Lung microvascular endothelial cell (primary cell): ENCODE results near the gene ASB16. TPM values are rescaled to one million over a fixed set of nuclear protein-coding genes. Genes with fewer than 3 reads are reported as not detected.

Experiments
- DNase-seq, 2 donors: peaks; one replicate each; pipeline versions ENCODE4 v3.0.0 to v3.0.0-alpha.2; 2010; ENCODE audit warnings: low read depth in 2 of 2
- total RNA-seq: library from RNA; depleted of rRNA; stranded (reverse); fragments of >200 nt; gene quantifications from 2 replicates; pipeline ENCODE4 v1.2.1, GENCODE V29; 2014

The ASB16 gene
- total RNA-seq, 1 donor from 2014 or later: not detected

- peak; percentile 38 to 64 for DNase-seq
These were observed 16.8 kb downstream of the ASB16 start for GRCh38 chr17:44187131-44187899.

- DNase-seq: no peak
These were observed 18.3 kb downstream of the ASB16 start for GRCh38 chr17:44188576-44189403.

- no peak for DNase-seq
These were observed 20.0 kb downstream of the ASB16 start for GRCh38 chr17:44190481-44190880.

- no peak for DNase-seq
These were observed 20.9 kb downstream of the ASB16 start for GRCh38 chr17:44191369-44191768.

GRCh38 chr17:44191941-44192496 is 21.5 kb downstream of the ASB16 start:
- DNase-seq: no peak

- DNase-seq: no peak
These were observed 22.2 kb downstream of the ASB16 start for GRCh38 chr17:44192750-44193149.

- no peak for DNase-seq
These were observed 23.0 kb downstream of the ASB16 start for GRCh38 chr17:44193326-44194084.

GRCh38 chr17:44197107-44197506 is 26.6 kb downstream of the ASB16 start:
- no peak for DNase-seq

GRCh38 chr17:44197980-44198720 is 27.6 kb downstream of the ASB16 start:
- peak; percentile 41 to 49 for DNase-seq

- peak; percentile 66 to 76 for DNase-seq
These were observed 28.4 kb downstream of the ASB16 start for GRCh38 chr17:44198721-44199552.

GRCh38 chr17:44199553-44200477 is 29.3 kb downstream of the ASB16 start, which contains the start of gene ATXN7L3:
Gene ATXN7L3 (minus strand): TSS chr17:44199884. CDS start chr17:44198070, 1,814 bp downstream.
- DNase-seq: peak; percentile 99

GRCh38 chr17:44200478-44201155 is 30.1 kb downstream of the ASB16 start:
- peak in 1 of 2 donors; percentile 28 for DNase-seq

- DNase-seq: no peak
These were observed 32.3 kb downstream of the ASB16 start for GRCh38 chr17:44202756-44203155.

- DNase-seq: peak; percentile 56 to 69
These were observed 33.4 kb downstream of the ASB16 start for GRCh38 chr17:44203731-44204440.

GRCh38 chr17:44204441-44204882 is 34.0 kb downstream of the ASB16 start:
- peak in 1 of 2 donors; percentile 55 for DNase-seq

- peak in 1 of 2 donors; percentile 32 for DNase-seq
These were observed 35.7 kb downstream of the ASB16 start for GRCh38 chr17:44205962-44206824.

- no peak for DNase-seq
These were observed 36.3 kb downstream of the ASB16 start for GRCh38 chr17:44206825-44207155.
